Measurements from ENCODE around the gene KRTAP4-4. TPM values are rescaled to one million over a fixed set of nuclear protein-coding genes. Genes with fewer than 3 reads are reported as not detected.
"Not testable (repeated sequence)": the region's sequence is repeated elsewhere in the genome, so short reads cannot be mapped to it uniquely, and the experiment has no call there.

The KRTAP4-4 gene
- total RNA-seq, 2 donors from 2014 or later: not detected

- ATAC-seq (replicated peaks in 1 of 2) (no peak), DNase-seq (no peak)
- Mint-ChIP-seq H3K27ac (no peak overlapping the region), H3K9me3 (no peaks in the 10 kb centered on the region), H3K4me1 (ENCODE audit: low read depth) (no peaks in the 10 kb centered on the region), H3K4me3 (no peak overlapping the region), H3K36me3 (ENCODE audit: insufficient read depth in 2 of 2) (no peaks in the 10 kb centered on the region), H3K27me3 (ENCODE audit: low read depth) (peaks cover 5% of the 10 kb centered on the region)
These were observed 11.3 kb upstream of the KRTAP4-4 start for GRCh38 chr17:41171886-41172285.

GRCh38 chr17:41168121-41168520 lies 7.6 kb upstream of the KRTAP4-4 start, which contains the start of gene KRTAP4-3:
Gene KRTAP4-3, minus strand, starts transcription at chr17:41168221. Its CDS starts 49 bp downstream, at chr17:41168172.
- Mint-ChIP-seq H3K4me3 (no peak within 1 kb of the TSS), H3K4me1 (ENCODE audit: low read depth) (no peaks in the 10 kb centered on the region), H3K27me3 (ENCODE audit: low read depth) (peaks cover 5% of the 10 kb centered on the region), H3K27ac (no peak within 1 kb of the TSS), H3K9me3 (no peaks in the 10 kb centered on the region), H3K36me3 (ENCODE audit: insufficient read depth in 2 of 2) (no peaks in the 10 kb centered on the region)
- ATAC-seq (replicated peaks in 1 of 2) (no peak), DNase-seq (no peak)

GRCh38 chr17:41167561-41167960 lies 7.0 kb upstream of the KRTAP4-4 start:
- H3K4me1 Mint-ChIP-seq (ENCODE audit: low read depth): no peaks in the 10 kb centered on the region

GRCh38 chr17:41163828-41164227 lies 3.3 kb upstream of the KRTAP4-4 start:
- no peak overlapping the region for H3K4me3 Mint-ChIP-seq
- no peaks in the 10 kb centered on the region for H3K27me3 Mint-ChIP-seq (ENCODE audit: low read depth)
- no peaks in the 10 kb centered on the region for H3K9me3 Mint-ChIP-seq
- no peak for ATAC-seq (replicated peaks in 1 of 2)
- no peak for DNase-seq
- H3K4me1 Mint-ChIP-seq (ENCODE audit: low read depth): no peaks in the 10 kb centered on the region
- H3K36me3 Mint-ChIP-seq (ENCODE audit: insufficient read depth in 2 of 2): no peaks in the 10 kb centered on the region
- no peak overlapping the region for H3K27ac Mint-ChIP-seq

More at GRCh38 chr17:41167561-41167960, 7.0 kb upstream of the KRTAP4-4 start:
- Mint-ChIP-seq H3K27ac (no peak overlapping the region), H3K27me3 (ENCODE audit: low read depth) (peaks cover 5% of the 10 kb centered on the region), H3K9me3 (no peaks in the 10 kb centered on the region), H3K4me3 (no peak overlapping the region), H3K36me3 (ENCODE audit: insufficient read depth in 2 of 2) (no peaks in the 10 kb centered on the region)
- no peak for ATAC-seq (replicated peaks in 1 of 2)
- no peak for DNase-seq

GRCh38 chr17:41160190-41160589 lies 358 bp downstream of the KRTAP4-4 start:
- H3K27me3 Mint-ChIP-seq (ENCODE audit: low read depth); ATAC-seq (replicated peaks in 1 of 2); DNase-seq; H3K4me1 Mint-ChIP-seq (ENCODE audit: low read depth); H3K36me3 Mint-ChIP-seq (ENCODE audit: insufficient read depth in 2 of 2); H3K9me3 Mint-ChIP-seq; H3K27ac Mint-ChIP-seq; H3K4me3 Mint-ChIP-seq: not testable (repeated sequence)

- ATAC-seq (replicated peaks in 1 of 2) (no peak), DNase-seq (no peak)
- H3K27me3 Mint-ChIP-seq (ENCODE audit: low read depth): no peaks in the 10 kb centered on the region
- no peak overlapping the region for H3K27ac Mint-ChIP-seq
- no peak overlapping the region for H3K4me3 Mint-ChIP-seq
- H3K4me1 Mint-ChIP-seq (ENCODE audit: low read depth): no peaks in the 10 kb centered on the region
- H3K36me3 Mint-ChIP-seq (ENCODE audit: insufficient read depth in 2 of 2): no peaks in the 10 kb centered on the region
- no peaks in the 10 kb centered on the region for H3K9me3 Mint-ChIP-seq
These were observed 6.7 kb downstream of the KRTAP4-4 start for GRCh38 chr17:41153856-41154255.

- Mint-ChIP-seq H3K27ac (no peak overlapping the region), H3K36me3 (ENCODE audit: insufficient read depth in 2 of 2) (no peaks in the 10 kb centered on the region), H3K4me3 (no peak overlapping the region), H3K4me1 (ENCODE audit: low read depth) (no peaks in the 10 kb centered on the region), H3K9me3 (no peaks in the 10 kb centered on the region), H3K27me3 (ENCODE audit: low read depth) (no peaks in the 10 kb centered on the region)
- ATAC-seq (replicated peaks in 1 of 2) (no peak), DNase-seq (no peak)
These were observed 9.0 kb downstream of the KRTAP4-4 start for GRCh38 chr17:41151525-41151924.

GRCh38 chr17:41150026-41150425 lies 10.5 kb downstream of the KRTAP4-4 start:
- Mint-ChIP-seq H3K27me3 (ENCODE audit: low read depth) (no peaks in the 10 kb centered on the region), H3K4me3 (no peak overlapping the region), H3K36me3 (ENCODE audit: insufficient read depth in 2 of 2) (no peaks in the 10 kb centered on the region), H3K27ac (no peak overlapping the region), H3K4me1 (ENCODE audit: low read depth) (no peaks in the 10 kb centered on the region), H3K9me3 (no peaks in the 10 kb centered on the region)
- ATAC-seq (replicated peaks in 1 of 2) (no peak), DNase-seq (no peak)

- no peak for DNase-seq
- H3K9me3 Mint-ChIP-seq: no peaks in the 10 kb centered on the region
- ATAC-seq (replicated peaks in 1 of 2): no peak
- no peaks in the 10 kb centered on the region for H3K27me3 Mint-ChIP-seq (ENCODE audit: low read depth)
- no peaks in the 10 kb centered on the region for H3K4me1 Mint-ChIP-seq (ENCODE audit: low read depth)
- H3K27ac Mint-ChIP-seq: no peak within 1 kb of the TSS
- H3K36me3 Mint-ChIP-seq (ENCODE audit: insufficient read depth in 2 of 2): no peaks in the 10 kb centered on the region
- no peak within 1 kb of the TSS for H3K4me3 Mint-ChIP-seq
These were observed 10.9 kb downstream of the KRTAP4-4 start, which contains the start of gene KRTAP4-5 for GRCh38 chr17:41149652-41149985. Gene KRTAP4-5, minus strand, starts transcription at chr17:41149825. Its CDS starts 58 bp downstream, at chr17:41149767.

- H3K9me3 Mint-ChIP-seq; H3K4me1 Mint-ChIP-seq (ENCODE audit: low read depth); H3K27ac Mint-ChIP-seq; H3K4me3 Mint-ChIP-seq; H3K27me3 Mint-ChIP-seq (ENCODE audit: low read depth); H3K36me3 Mint-ChIP-seq (ENCODE audit: insufficient read depth in 2 of 2); ATAC-seq (replicated peaks in 1 of 2); DNase-seq: not testable (repeated sequence)
These were observed 11.4 kb downstream of the KRTAP4-4 start for GRCh38 chr17:41148971-41149651.

- H3K27me3 Mint-ChIP-seq (ENCODE audit: low read depth): no peaks in the 10 kb centered on the region
- H3K9me3 Mint-ChIP-seq: peaks cover 5 to 9% of the 10 kb centered on the region in 2 donors
- no peak for DNase-seq
- no peak overlapping the region for H3K4me3 Mint-ChIP-seq
- peaks cover 7 to 9% of the 10 kb centered on the region in 2 donors for H3K36me3 Mint-ChIP-seq (ENCODE audit: insufficient read depth in 2 of 2)
- H3K4me1 Mint-ChIP-seq (ENCODE audit: low read depth): no peaks in the 10 kb centered on the region
- ATAC-seq (replicated peaks in 1 of 2): no peak
- H3K27ac Mint-ChIP-seq: no peak overlapping the region
These were observed 12.9 kb downstream of the KRTAP4-4 start for GRCh38 chr17:41147531-41148204.

GRCh38 chr17:41145261-41145660 lies 15.3 kb downstream of the KRTAP4-4 start:
- no peak overlapping the region for H3K27ac Mint-ChIP-seq
- peaks cover 7 to 16% of the 10 kb centered on the region in 2 donors for H3K9me3 Mint-ChIP-seq
- ATAC-seq (replicated peaks in 1 of 2) (no peak), DNase-seq (no peak)
- peaks cover 8 to 15% of the 10 kb centered on the region in 2 donors for H3K36me3 Mint-ChIP-seq (ENCODE audit: insufficient read depth in 2 of 2)
- no peak overlapping the region for H3K4me3 Mint-ChIP-seq
- no peaks in the 10 kb centered on the region for H3K27me3 Mint-ChIP-seq (ENCODE audit: low read depth)
- H3K4me1 Mint-ChIP-seq (ENCODE audit: low read depth): peaks cover 5% of the 10 kb centered on the region

- Mint-ChIP-seq H3K4me3 (no peak overlapping the region), H3K9me3 (peaks cover 7 to 16% of the 10 kb centered on the region in 2 donors), H3K4me1 (ENCODE audit: low read depth) (peaks cover 5% of the 10 kb centered on the region), H3K27me3 (ENCODE audit: low read depth) (no peaks in the 10 kb centered on the region), H3K36me3 (ENCODE audit: insufficient read depth in 2 of 2) (peaks cover 8 to 15% of the 10 kb centered on the region in 2 donors), H3K27ac (no peak overlapping the region)
- ATAC-seq (replicated peaks in 1 of 2) (no peak), DNase-seq (no peak)
These were observed 15.7 kb downstream of the KRTAP4-4 start for GRCh38 chr17:41144846-41145245.

Measured in activated T-cell treated with anti-CD3 and anti-CD28 coated beads, Interleukin-2, amount 50 U/mL, for 72 hours (primary cell).